CD14-positive monocyte (primary cell): ENCODE measurements around the gene CAV1. TPM values are rescaled to one million over a fixed set of nuclear protein-coding genes. Genes with fewer than 3 reads are reported as not detected.

Source experiments
- DNase-seq, 3 donors: peaks; one replicate each; pipeline ENCODE4 v3.0.0-alpha.2; 2011 to 2022
- H2AFZ ChIP-seq: 2 replicates; pipeline ENCODE4 v1.6.0; 2012; ENCODE audit warnings: mild to moderate bottlenecking, low read depth, low read length, inconsistent platforms; ENCODE audit not compliant: insufficient read depth, poor library complexity, severe bottlenecking
- H3K27ac ChIP-seq, 2 donors: 1 replicate in 1 of 2; 2 replicates in 1 of 2; pipeline ENCODE4 v1.5.1; 2012 to 2013; ENCODE audit warnings: low read length in 2 of 2, control low read depth in 1 of 2, inconsistent platforms in 1 of 2, low read depth in 1 of 2, mild to moderate bottlenecking in 1 of 2
- H3K27me3 ChIP-seq, 2 donors: one replicate each; pipeline versions ENCODE4 v1.6.0 to v1.6.1; 2011 to 2013; ENCODE audit warnings: low read length in 2 of 2; ENCODE audit not compliant: control insufficient read depth in 2 of 2, insufficient read depth in 2 of 2
- H3K36me3 ChIP-seq, 2 donors: replicated peaks in 1 of 2; 1 replicate in 1 of 2; 2 replicates in 1 of 2; pipeline versions ENCODE4 v1.5.1 to v1.6.1; 2012 to 2013; ENCODE audit warnings: low read length in 2 of 2, control low read depth in 1 of 2, inconsistent platforms in 1 of 2, mild to moderate bottlenecking in 1 of 2; ENCODE audit not compliant: insufficient read depth in 2 of 2, control insufficient read depth in 1 of 2
- H3K4me1 ChIP-seq, 2 donors: 1 replicate in 1 of 2; 2 replicates in 1 of 2; pipeline versions ENCODE4 v1.5.1 to v1.6.1; 2012 to 2013; ENCODE audit warnings: low read length in 2 of 2, control low read depth in 1 of 2, inconsistent platforms in 1 of 2, mild to moderate bottlenecking in 1 of 2, moderate library complexity in 1 of 2; ENCODE audit not compliant: insufficient read depth in 2 of 2, control insufficient read depth in 1 of 2
- H3K4me2 ChIP-seq: replicated peaks from 2 replicates; pipeline ENCODE3; 2012; ENCODE audit warnings: low read length, moderate library complexity, mild to moderate bottlenecking; ENCODE audit not compliant: poor library complexity, severe bottlenecking; ENCODE audit errors: extremely low read depth
- H3K4me3 ChIP-seq, 3 experiments: fragments of 200-600 bp in 1 of 3; sonication (generic) in 1 of 3; replicated peaks in 1 of 3; 1 replicate in 2 of 3; 2 replicates in 1 of 3; pipeline ENCODE4 v1.5.1; 2011 to 2013; ENCODE audit warnings: low read length in 3 of 3, mild to moderate bottlenecking in 3 of 3, control low read depth in 2 of 3, low read depth in 2 of 3, inconsistent platforms in 1 of 3, moderate library complexity in 1 of 3
- H3K79me2 ChIP-seq: 2 replicates; pipeline ENCODE4 v1.6.0; 2012; ENCODE audit warnings: mild to moderate bottlenecking, control low read depth, inconsistent platforms, low read length, moderate library complexity; ENCODE audit not compliant: insufficient read depth
- H3K9ac ChIP-seq: 2 replicates; pipeline ENCODE4 v1.6.0; 2017; ENCODE audit warnings: low read length, mild to moderate bottlenecking; ENCODE audit not compliant: insufficient read depth, poor library complexity, severe bottlenecking
- H3K9me3 ChIP-seq, 2 donors: replicated peaks in 1 of 2; 1 replicate in 1 of 2; 2 replicates in 1 of 2; pipeline versions ENCODE4 v1.5.1 to v1.6.1; 2012 to 2013; ENCODE audit warnings: low read length in 2 of 2, control low read depth in 1 of 2; ENCODE audit not compliant: control insufficient read depth in 1 of 2, insufficient read depth in 1 of 2
- H4K20me1 ChIP-seq: 2 replicates; pipeline ENCODE4 v1.6.0; 2012; ENCODE audit warnings: mild to moderate bottlenecking, low read length, control low read depth, moderate library complexity; ENCODE audit not compliant: insufficient read depth
- H3K27ac Mint-ChIP-seq, 7 donors: one replicate each; pipeline ENCODE4 v1.8.0; 2020; ENCODE audit warnings: mild to moderate bottlenecking in 7 of 7, mixed read lengths in 7 of 7, moderate library complexity in 6 of 7, inconsistent platforms in 2 of 7
- H3K27me3 Mint-ChIP-seq, 3 donors: one replicate each; pipeline ENCODE4 v1.8.0; 2021 to 2022; ENCODE audit warnings: low read depth in 3 of 3, mild to moderate bottlenecking in 3 of 3, mixed read lengths in 3 of 3, moderate library complexity in 3 of 3, inconsistent platforms in 1 of 3
- H3K36me3 Mint-ChIP-seq, 2 donors: one replicate each; pipeline ENCODE4 v1.8.0; 2020; ENCODE audit warnings: mixed read lengths in 2 of 2, inconsistent platforms in 1 of 2, mild to moderate bottlenecking in 1 of 2
- H3K4me1 Mint-ChIP-seq: one replicate; pipeline ENCODE4 v1.8.0; 2020; ENCODE audit warnings: mild to moderate bottlenecking, mixed read lengths
- H3K4me3 Mint-ChIP-seq, 2 donors: one replicate each; pipeline ENCODE4 v1.8.0; 2020; ENCODE audit warnings: mild to moderate bottlenecking in 2 of 2, mixed read lengths in 2 of 2, moderate library complexity in 1 of 2
- H3K9me3 Mint-ChIP-seq, 7 donors: one replicate each; pipeline ENCODE4 v1.8.0; 2020 to 2022; ENCODE audit warnings: mixed read lengths in 7 of 7, mild to moderate bottlenecking in 6 of 7, moderate library complexity in 6 of 7, inconsistent platforms in 2 of 7
- WGBS: methylation state at CpG from one replicate; pipeline ENCODE4 v1.1.5; 2013; ENCODE audit warnings: missing lambda C conversion rate; ENCODE audit not compliant: insufficient coverage; 5-methylcytosine and 5-hydroxymethylcytosine counted together
- intact Hi-C, 2 donors: fragments of 100-400 bp; cut with micrococcal nuclease; formaldehyde crosslinking; loops; one replicate each; pipeline versions ENCODE4 v1.15.0 to v1.15.1; 2023
- polyA plus RNA-seq, 3 donors: library from polyadenylated mRNA; depleted of rRNA in 1 of 3; unstranded in 2 of 3; stranded (reverse) in 1 of 3; fragments of 300-500 nt in 2 of 3; fragments of >200 nt in 1 of 3; fragmentation: Illumina TruSeq in 2 of 3; gene quantifications; 1 replicate in 2 of 3; 2 replicates in 1 of 3; pipeline ENCODE4 v1.2.3, GENCODE V29; 2012 to 2021
- TF ChIP-seq, protein P1 (sequence below): fragments of 200-600 bp; IDR thresholded peaks from one replicate; pipeline ENCODE4 v1.8.0; 2022; ENCODE audit warnings: antibody characterized with exemption, mild to moderate bottlenecking

The CAV1 gene
- polyA plus RNA-seq, 3 donors = not detected

DNA sequence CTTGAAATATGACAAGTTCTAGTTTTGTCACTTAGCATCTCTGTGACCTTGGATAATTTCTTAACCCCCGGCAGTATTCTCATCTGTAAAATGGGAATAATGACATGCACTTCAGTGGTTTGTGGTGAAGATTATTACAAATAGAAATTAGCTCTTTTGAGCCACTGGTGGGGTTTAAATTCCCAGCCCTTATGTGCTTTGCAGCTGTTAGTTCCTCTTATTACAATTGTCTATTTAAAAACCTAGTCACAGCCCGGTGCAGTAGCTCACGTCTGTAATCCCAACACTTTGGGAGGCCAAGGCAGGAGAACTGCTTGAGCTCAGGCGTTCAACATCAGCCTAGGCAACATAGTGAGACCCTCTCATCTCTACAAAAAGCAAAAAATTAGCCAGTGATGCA, 30.1 kb downstream of the CAV1 start:
- no peaks in the 10 kb centered on the region for H4K20me1 ChIP-seq
- H3K27me3 ChIP-seq = no peaks in the 10 kb centered on the region
- Mint-ChIP-seq H3K4me3 (no peak overlapping the region), H3K27ac (no peak overlapping the region), H3K9me3 (peaks cover 0 to 2% (median 0%) of the 10 kb centered on the region in 7 donors), H3K36me3 (no peaks in the 10 kb centered on the region), H3K27me3 (peaks cover 0 to 5% (median 3%) of the 10 kb centered on the region in 3 donors), H3K4me1 (peaks cover 1% of the 10 kb centered on the region)
- intact Hi-C loops = no loop called here
- no peak overlapping the region for H3K4me2 ChIP-seq
- H3K9me3 ChIP-seq = no peaks in the 10 kb centered on the region
- H3K4me1 ChIP-seq = no peaks in the 10 kb centered on the region
- 18% methylated on average over 2 of the region's 4 CpGs for WGBS
- no peak for DNase-seq
- no peak overlapping the region for H3K27ac ChIP-seq
- H3K9ac ChIP-seq = no peak overlapping the region
- H3K36me3 ChIP-seq = no peaks in the 10 kb centered on the region
- no peak overlapping the region for H3K4me3 ChIP-seq
- no peaks in the 10 kb centered on the region for H3K79me2 ChIP-seq
- no peak overlapping the region for H2AFZ ChIP-seq
- TF ChIP-seq, protein P1, sequence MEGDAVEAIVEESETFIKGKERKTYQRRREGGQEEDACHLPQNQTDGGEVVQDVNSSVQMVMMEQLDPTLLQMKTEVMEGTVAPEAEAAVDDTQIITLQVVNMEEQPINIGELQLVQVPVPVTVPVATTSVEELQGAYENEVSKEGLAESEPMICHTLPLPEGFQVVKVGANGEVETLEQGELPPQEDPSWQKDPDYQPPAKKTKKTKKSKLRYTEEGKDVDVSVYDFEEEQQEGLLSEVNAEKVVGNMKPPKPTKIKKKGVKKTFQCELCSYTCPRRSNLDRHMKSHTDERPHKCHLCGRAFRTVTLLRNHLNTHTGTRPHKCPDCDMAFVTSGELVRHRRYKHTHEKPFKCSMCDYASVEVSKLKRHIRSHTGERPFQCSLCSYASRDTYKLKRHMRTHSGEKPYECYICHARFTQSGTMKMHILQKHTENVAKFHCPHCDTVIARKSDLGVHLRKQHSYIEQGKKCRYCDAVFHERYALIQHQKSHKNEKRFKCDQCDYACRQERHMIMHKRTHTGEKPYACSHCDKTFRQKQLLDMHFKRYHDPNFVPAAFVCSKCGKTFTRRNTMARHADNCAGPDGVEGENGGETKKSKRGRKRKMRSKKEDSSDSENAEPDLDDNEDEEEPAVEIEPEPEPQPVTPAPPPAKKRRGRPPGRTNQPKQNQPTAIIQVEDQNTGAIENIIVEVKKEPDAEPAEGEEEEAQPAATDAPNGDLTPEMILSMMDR = no peak

- intact Hi-C loops = no loop called here
- Mint-ChIP-seq H3K4me1 (peaks cover 1% of the 10 kb centered on the region), H3K9me3 (peaks cover 0 to 4% (median 0%) of the 10 kb centered on the region in 7 donors), H3K27me3 (peaks cover 0 to 6% (median 4%) of the 10 kb centered on the region in 3 donors), H3K36me3 (no peaks in the 10 kb centered on the region), H3K27ac (no peak overlapping the region), H3K4me3 (no peak overlapping the region)
- H3K9ac ChIP-seq = no peak overlapping the region
- no peaks in the 10 kb centered on the region for H3K27me3 ChIP-seq
- H3K4me2 ChIP-seq = no peak overlapping the region
- H3K36me3 ChIP-seq = no peaks in the 10 kb centered on the region
- no peaks in the 10 kb centered on the region for H3K4me1 ChIP-seq
- no peaks in the 10 kb centered on the region for H4K20me1 ChIP-seq
- no peaks in the 10 kb centered on the region for H3K9me3 ChIP-seq
- no peak overlapping the region for H3K27ac ChIP-seq
- WGBS = 86% methylated on average over 2 of the region's 3 CpGs
- no peak overlapping the region for H2AFZ ChIP-seq
- TF ChIP-seq, protein P1 = no peak
- DNase-seq = no peak
- no peak overlapping the region for H3K4me3 ChIP-seq
- no peaks in the 10 kb centered on the region for H3K79me2 ChIP-seq
Observed at GRCh38 chr7:116557066-116557585, 32.3 kb downstream of the CAV1 start.
